ENCODE measurements around the gene SUMO1. TPM values are rescaled to one million over a fixed set of nuclear protein-coding genes. Genes with fewer than 3 reads are reported as not detected.
"Not testable (repeated sequence)": the region's sequence is repeated elsewhere in the genome, so short reads cannot be mapped to it uniquely, and the experiment has no call there.

Gene SUMO1
- total RNA-seq, 2 experiments from 2014 or later: 79.6 to 104 TPM

GRCh38 chr2:202249521-202250253, 11.3 kb upstream of the SUMO1 start:
- H3K4me3 Mint-ChIP-seq: no peak overlapping the region
- peaks cover 2% of the 10 kb centered on the region for H3K9me3 Mint-ChIP-seq (ENCODE audit: low read depth)
- peaks cover 3% of the 10 kb centered on the region for H3K36me3 Mint-ChIP-seq
- DNase-seq: no peak
- no peak overlapping the region for H3K27ac Mint-ChIP-seq
- peaks cover 8% of the 10 kb centered on the region for H3K4me1 Mint-ChIP-seq
- peaks cover 18% of the 10 kb centered on the region for H3K27me3 Mint-ChIP-seq
- CTCF ChIA-PET: no interaction called here
- ATAC-seq: no peak

DNA sequence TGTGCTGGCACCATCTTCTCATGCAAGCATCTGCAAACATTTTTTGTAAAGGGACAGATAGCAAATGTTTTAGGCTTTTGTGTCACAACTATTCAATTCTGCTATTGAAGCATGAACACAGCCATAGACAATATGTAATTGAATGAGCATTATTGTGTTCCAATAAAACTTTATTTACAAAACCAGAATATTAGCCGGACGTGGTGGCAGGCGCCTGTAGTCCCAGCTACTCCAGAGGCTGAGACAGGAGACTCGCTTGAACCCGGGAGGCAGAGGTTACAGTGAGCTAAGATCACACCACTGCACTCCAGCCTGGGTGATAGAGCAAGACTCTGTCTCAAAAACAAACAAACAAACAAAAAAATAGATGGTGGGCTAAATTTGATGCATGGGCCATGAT, 9.3 kb upstream of the SUMO1 start:
- H3K4me3 Mint-ChIP-seq; H3K27ac Mint-ChIP-seq; DNase-seq; ATAC-seq; H3K4me1 Mint-ChIP-seq; H3K9me3 Mint-ChIP-seq (ENCODE audit: low read depth); H3K36me3 Mint-ChIP-seq; CTCF ChIA-PET: not testable (repeated sequence)
- H3K27me3 Mint-ChIP-seq: peaks cover 17% of the 10 kb centered on the region

DNA sequence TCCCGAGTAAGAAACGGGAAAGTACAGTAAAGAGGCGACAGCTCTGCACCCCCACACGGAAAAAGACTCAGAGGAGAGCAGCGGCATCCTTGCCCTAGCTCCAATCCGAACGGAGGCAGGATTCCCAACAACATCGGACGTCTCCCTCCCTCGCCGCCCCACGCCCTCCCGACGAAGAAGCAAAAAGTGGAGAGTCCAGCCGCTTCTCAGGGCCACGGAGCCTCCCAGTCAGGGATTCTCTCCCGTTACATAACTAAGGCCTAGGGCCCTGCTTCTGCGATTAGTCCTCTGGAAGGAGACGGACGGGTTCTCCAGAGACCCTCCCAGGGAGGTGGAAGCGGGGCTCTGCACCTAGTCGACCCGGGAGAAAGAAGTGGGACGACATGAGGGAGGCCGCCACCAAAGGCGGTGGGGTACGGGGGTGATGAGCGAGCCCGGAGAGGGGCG, 587 bp downstream of the SUMO1 start:
- no peaks in the 10 kb centered on the region for H3K9me3 Mint-ChIP-seq (ENCODE audit: low read depth)
- no peak for DNase-seq
- peaks cover 4% of the 10 kb centered on the region for H3K27me3 Mint-ChIP-seq
- CTCF ChIA-PET: interaction anchor here (0.7 to 0.8 kb wide), 2 partner anchors 9 to 33 kb away, joined by 3 to 4 read pairs; no protein-coding TSS in a partner anchor
- H3K4me1 Mint-ChIP-seq: peaks cover 33% of the 10 kb centered on the region
- peaks cover 7% of the 10 kb centered on the region for H3K36me3 Mint-ChIP-seq
- H3K27ac Mint-ChIP-seq: peak overlapping the region; percentile 84
- H3K4me3 Mint-ChIP-seq: peak overlapping the region; percentile 97
- ATAC-seq: peak; percentile 65

- DNase-seq: no peak
- ATAC-seq: no peak
- no peak overlapping the region for H3K27ac Mint-ChIP-seq
- H3K9me3 Mint-ChIP-seq (ENCODE audit: low read depth): no peaks in the 10 kb centered on the region
- peaks cover 5% of the 10 kb centered on the region for H3K4me1 Mint-ChIP-seq
- peaks cover 37% of the 10 kb centered on the region for H3K36me3 Mint-ChIP-seq
- CTCF ChIA-PET: interaction anchor here (0.9 kb wide), 1 partner anchor 17 kb away, joined by 3 read pairs; the partner anchor contains the start of gene SUMO1
- H3K4me3 Mint-ChIP-seq: no peak overlapping the region
- H3K27me3 Mint-ChIP-seq: no peaks in the 10 kb centered on the region
These were observed 16.5 kb downstream of the SUMO1 start for GRCh38 chr2:202221873-202222272.

DNA sequence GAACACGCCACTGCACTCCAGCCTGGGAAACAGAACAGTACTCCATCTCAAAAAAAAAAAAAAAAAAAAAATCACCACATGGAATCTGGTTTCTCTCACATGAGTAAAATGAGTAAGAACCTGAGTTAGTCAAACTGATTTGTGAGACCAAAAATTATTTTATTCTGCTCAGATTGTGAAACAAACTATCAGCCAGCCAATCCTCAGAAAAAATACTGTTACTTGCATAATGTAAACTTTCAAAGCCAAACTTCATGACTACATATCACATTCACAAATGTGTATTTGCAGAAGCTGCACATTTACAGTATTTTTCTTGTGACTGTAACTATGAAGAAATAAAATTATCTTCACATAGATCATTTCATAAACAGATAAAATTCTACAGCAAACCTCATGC, 23.2 kb downstream of the SUMO1 start:
- Mint-ChIP-seq H3K36me3 (peaks cover 27% of the 10 kb centered on the region), H3K27ac (no peak overlapping the region), H3K4me3 (no peak overlapping the region), H3K9me3 (ENCODE audit: low read depth) (no peaks in the 10 kb centered on the region), H3K27me3 (no peaks in the 10 kb centered on the region), H3K4me1 (no peaks in the 10 kb centered on the region)
- ATAC-seq: no peak
- no peak for DNase-seq
- CTCF ChIA-PET: no interaction called here

- Mint-ChIP-seq H3K4me1 (no peaks in the 10 kb centered on the region), H3K36me3 (peaks cover 21% of the 10 kb centered on the region), H3K4me3 (no peak overlapping the region), H3K9me3 (ENCODE audit: low read depth) (no peaks in the 10 kb centered on the region), H3K27ac (no peak overlapping the region), H3K27me3 (no peaks in the 10 kb centered on the region)
- ATAC-seq: no peak
- CTCF ChIA-PET: no interaction called here
- DNase-seq: no peak
These were observed 29.9 kb downstream of the SUMO1 start for GRCh38 chr2:202208526-202208925.

DNA sequence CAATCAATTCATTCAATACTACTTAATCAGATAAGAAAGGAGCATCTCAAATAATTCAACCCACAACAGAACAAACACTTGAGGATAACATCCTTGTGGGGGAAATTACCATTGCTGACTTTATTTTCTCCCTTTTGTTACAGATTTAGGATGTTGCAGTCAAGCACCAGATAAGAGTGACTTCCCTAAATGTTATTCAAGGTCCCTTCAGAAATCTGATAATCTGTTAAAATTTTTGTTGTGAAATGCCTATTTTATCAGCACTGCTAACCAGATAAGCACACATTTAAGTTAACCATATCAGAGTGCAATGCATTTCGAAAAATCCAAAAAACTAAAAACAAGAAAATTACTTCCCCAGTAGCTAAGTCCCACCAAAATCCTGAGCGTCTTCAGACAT, 33.5 kb downstream of the SUMO1 start:
- H3K4me1 Mint-ChIP-seq: no peaks in the 10 kb centered on the region
- no peaks in the 10 kb centered on the region for H3K27me3 Mint-ChIP-seq
- H3K9me3 Mint-ChIP-seq (ENCODE audit: low read depth): no peaks in the 10 kb centered on the region
- no peak overlapping the region for H3K4me3 Mint-ChIP-seq
- DNase-seq: no peak
- H3K36me3 Mint-ChIP-seq: peaks cover 15% of the 10 kb centered on the region
- no peak for ATAC-seq
- H3K27ac Mint-ChIP-seq: no peak overlapping the region
- CTCF ChIA-PET: no interaction called here

- Mint-ChIP-seq H3K4me1 (no peaks in the 10 kb centered on the region), H3K27me3 (peaks cover 6% of the 10 kb centered on the region), H3K27ac (no peak overlapping the region), H3K36me3 (peaks cover 13% of the 10 kb centered on the region), H3K9me3 (ENCODE audit: low read depth) (no peaks in the 10 kb centered on the region), H3K4me3 (no peak overlapping the region)
- ATAC-seq: no peak
- CTCF ChIA-PET: no interaction called here
- no peak for DNase-seq
These were observed 35.0 kb downstream of the SUMO1 start for GRCh38 chr2:202203348-202203747.

- Mint-ChIP-seq H3K4me3 (no peak overlapping the region), H3K9me3 (ENCODE audit: low read depth) (no peaks in the 10 kb centered on the region), H3K36me3 (peaks cover 8% of the 10 kb centered on the region), H3K27ac (no peak overlapping the region), H3K4me1 (peaks cover 2% of the 10 kb centered on the region), H3K27me3 (peaks cover 13% of the 10 kb centered on the region)
- CTCF ChIA-PET: no interaction called here
- no peak for DNase-seq
- no peak for ATAC-seq
These were observed 36.9 kb downstream of the SUMO1 start for GRCh38 chr2:202201220-202202160.

DNA sequence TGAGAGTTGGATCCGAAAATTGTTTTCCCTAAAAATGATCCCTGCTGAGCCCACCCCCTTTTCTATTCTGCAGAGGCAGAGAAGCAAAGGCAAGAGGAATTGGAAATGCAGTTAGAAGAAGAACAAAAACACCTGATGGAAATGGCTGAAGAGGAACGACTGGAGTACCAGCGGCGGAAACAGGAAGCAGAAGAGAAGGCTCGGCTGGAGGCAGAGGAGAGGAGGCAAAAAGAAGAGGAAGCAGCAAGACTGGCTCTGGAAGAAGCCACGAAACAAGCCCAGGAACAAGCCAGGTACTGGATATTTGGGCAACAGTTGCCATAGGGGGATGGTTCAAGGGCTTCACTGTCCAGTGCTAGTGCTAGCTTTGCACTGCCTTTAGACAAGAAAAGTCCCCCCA, 41.7 kb downstream of the SUMO1 start:
- no peak for DNase-seq
- no peaks in the 10 kb centered on the region for H3K9me3 Mint-ChIP-seq (ENCODE audit: low read depth)
- peaks cover 19% of the 10 kb centered on the region for H3K27me3 Mint-ChIP-seq
- no peak for ATAC-seq
- H3K4me1 Mint-ChIP-seq: peaks cover 2% of the 10 kb centered on the region
- H3K27ac Mint-ChIP-seq: no peak overlapping the region
- no peaks in the 10 kb centered on the region for H3K36me3 Mint-ChIP-seq
- CTCF ChIA-PET: no interaction called here
- H3K4me3 Mint-ChIP-seq: no peak overlapping the region

GRCh38 chr2:202194418-202194817, 44.0 kb downstream of the SUMO1 start:
- Mint-ChIP-seq H3K27ac (no peak overlapping the region), H3K27me3 (peaks cover 26% of the 10 kb centered on the region), H3K4me1 (peaks cover 2% of the 10 kb centered on the region), H3K4me3 (no peak overlapping the region), H3K9me3 (ENCODE audit: low read depth) (no peaks in the 10 kb centered on the region), H3K36me3 (no peaks in the 10 kb centered on the region)
- ATAC-seq: no peak
- CTCF ChIA-PET: interaction anchor here (0.6 kb wide), 1 partner anchor 203 kb away, joined by 3 read pairs; no protein-coding TSS in a partner anchor
- no peak for DNase-seq

DNA sequence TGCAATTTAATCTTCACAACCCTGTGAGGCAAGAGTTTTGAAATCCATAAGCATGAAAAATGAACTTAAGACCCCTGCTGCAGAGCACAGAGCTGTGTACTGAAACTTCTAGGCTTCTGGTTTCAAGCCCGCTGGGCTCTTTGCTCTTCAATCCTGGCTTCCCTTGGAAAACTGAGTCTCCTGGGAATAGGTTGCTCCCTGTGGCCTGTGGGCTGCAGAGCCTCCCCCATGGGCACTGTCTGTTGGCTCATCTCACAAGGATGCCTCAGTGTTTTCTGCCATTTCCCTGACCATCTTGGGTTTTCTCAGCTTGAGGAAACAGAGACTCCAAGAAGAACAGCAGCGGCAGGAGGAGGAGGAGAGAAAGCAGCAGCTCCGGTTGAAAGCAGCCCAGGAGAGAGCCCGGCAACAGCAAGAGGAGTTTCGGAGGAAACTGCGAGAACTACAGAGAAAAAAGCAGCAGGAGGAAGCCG, 44.5 kb downstream of the SUMO1 start:
- H3K27me3 Mint-ChIP-seq: peaks cover 27% of the 10 kb centered on the region
- ATAC-seq: no peak
- no peak for DNase-seq
- H3K36me3 Mint-ChIP-seq: no peaks in the 10 kb centered on the region
- no peaks in the 10 kb centered on the region for H3K9me3 Mint-ChIP-seq (ENCODE audit: low read depth)
- CTCF ChIA-PET: no interaction called here
- peaks cover 2% of the 10 kb centered on the region for H3K4me1 Mint-ChIP-seq
- H3K4me3 Mint-ChIP-seq: no peak overlapping the region
- no peak overlapping the region for H3K27ac Mint-ChIP-seq

GRCh38 chr2:202193305-202193704, 45.1 kb downstream of the SUMO1 start:
- no peaks in the 10 kb centered on the region for H3K9me3 Mint-ChIP-seq (ENCODE audit: low read depth)
- H3K27ac Mint-ChIP-seq: no peak overlapping the region
- no peaks in the 10 kb centered on the region for H3K36me3 Mint-ChIP-seq
- peaks cover 2% of the 10 kb centered on the region for H3K4me1 Mint-ChIP-seq
- no peak for ATAC-seq
- no peak overlapping the region for H3K4me3 Mint-ChIP-seq
- DNase-seq: no peak
- peaks cover 28% of the 10 kb centered on the region for H3K27me3 Mint-ChIP-seq
- CTCF ChIA-PET: no interaction called here

Measured in activated CD8-positive, alpha-beta memory T cell treated with anti-CD3 and anti-CD28 coated beads, Interleukin-2, amount 10 ng/mL, durations not matched to agents 7 days and 5 days (primary cell).